Activated naive CD4-positive, alpha-beta T cell treated with anti-CD3 and anti-CD28 coated beads, Interleukin-2, amount 50 U/mL, for 72 hours (primary cell): ENCODE data around the gene PTGR2. TPM values are rescaled to one million over a fixed set of nuclear protein-coding genes. Genes with fewer than 3 reads are reported as not detected.

Experiments used
- ATAC-seq, 2 donors: fragments of 150-1000 bp; cut with Tn5 transposase; 2 replicates each; pipeline ENCODE4 v1.10.0; 2021; ENCODE audit warnings: mild to moderate bottlenecking in 2 of 2, moderate library complexity in 2 of 2
- DNase-seq, 2 donors: peaks; one replicate each; pipeline ENCODE4 v3.0.0; 2021 to 2022; ENCODE audit warnings: low spot score in 2 of 2
- H3K27ac Mint-ChIP-seq, 2 donors: one replicate each; pipeline ENCODE4 v1.8.0; 2022; ENCODE audit warnings: mild to moderate bottlenecking in 2 of 2, mixed read lengths in 2 of 2
- H3K36me3 Mint-ChIP-seq, 2 donors: one replicate each; pipeline ENCODE4 v1.8.0; 2022; ENCODE audit warnings: mixed read lengths in 2 of 2
- H3K9me3 Mint-ChIP-seq, 2 donors: one replicate each; pipeline ENCODE4 v1.8.0; 2022; ENCODE audit warnings: mixed read lengths in 2 of 2
- total RNA-seq, 2 donors: library from RNA; stranded (reverse); gene quantifications; one replicate each; pipeline ENCODE4 v1.2.3, GENCODE V29; 2022

PTGR2 gene
- 1 to 10 TPM; 6.4 to 9.6 TPM for total RNA-seq

DNA sequence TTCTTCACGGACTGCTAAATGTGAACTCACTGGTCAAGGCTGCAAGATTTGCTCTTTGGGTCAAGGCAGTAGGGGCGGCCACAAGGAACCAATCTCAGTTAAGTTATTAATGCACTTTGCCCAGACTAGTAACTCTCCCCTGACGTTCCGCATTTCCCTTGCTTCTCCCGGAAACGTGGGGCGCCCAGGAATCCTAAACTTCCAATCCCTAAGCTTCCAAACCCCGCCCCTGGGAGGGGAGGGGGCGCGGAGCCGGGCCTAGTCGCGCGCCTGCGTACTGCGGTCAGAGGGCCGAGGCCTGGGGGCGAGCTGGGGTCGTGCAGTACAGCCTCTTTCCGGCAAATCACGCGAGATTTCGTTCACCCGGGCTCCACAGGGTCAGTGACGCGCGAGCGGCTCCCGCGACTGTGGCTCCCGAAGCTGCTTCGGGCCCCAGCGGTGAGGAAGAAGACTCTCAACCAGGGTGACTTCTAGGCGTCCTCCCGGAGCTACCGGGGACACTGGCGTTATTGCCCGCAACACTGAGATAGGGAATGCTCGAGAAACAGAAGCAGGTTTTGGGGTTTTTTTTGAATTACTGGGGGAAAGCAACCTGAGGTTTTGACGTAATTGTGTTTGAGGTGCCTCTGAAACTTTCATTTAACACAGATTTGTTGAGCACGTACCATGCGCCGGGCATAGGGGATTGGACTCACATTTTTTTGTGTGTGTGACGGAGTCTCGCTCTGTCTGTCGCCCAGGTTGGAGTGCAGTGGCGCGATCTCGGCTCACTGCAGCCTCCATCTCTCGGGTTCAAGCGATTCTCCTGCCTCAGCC is at the start of gene PTGR2:
PTGR2 (plus strand) TSS at position 265 of the 816 bp plus-strand sequence. CDS start 7,032 bp downstream, outside the sequence.
- ATAC-seq, result peak; percentile 97 to 98
- H3K27ac Mint-ChIP-seq, result peak within 1 kb of the TSS; percentile 99 to 100
- H3K9me3 Mint-ChIP-seq, result no peaks in the 10 kb centered on the region
- peaks cover 0 to 13% of the 10 kb centered on the region in 2 donors for H3K36me3 Mint-ChIP-seq
- peak; percentile 85 to 90 for DNase-seq

- Mint-ChIP-seq H3K36me3 (no peaks in the 10 kb centered on the region), H3K27ac (peak overlapping the region in 1 of 2 donors; percentile 71), H3K9me3 (no peaks in the 10 kb centered on the region)
- ATAC-seq (no peak), DNase-seq (no peak)
These were observed 49.0 kb upstream of the PTGR2 start for GRCh38 chr14:73802431-73803188.

DNA sequence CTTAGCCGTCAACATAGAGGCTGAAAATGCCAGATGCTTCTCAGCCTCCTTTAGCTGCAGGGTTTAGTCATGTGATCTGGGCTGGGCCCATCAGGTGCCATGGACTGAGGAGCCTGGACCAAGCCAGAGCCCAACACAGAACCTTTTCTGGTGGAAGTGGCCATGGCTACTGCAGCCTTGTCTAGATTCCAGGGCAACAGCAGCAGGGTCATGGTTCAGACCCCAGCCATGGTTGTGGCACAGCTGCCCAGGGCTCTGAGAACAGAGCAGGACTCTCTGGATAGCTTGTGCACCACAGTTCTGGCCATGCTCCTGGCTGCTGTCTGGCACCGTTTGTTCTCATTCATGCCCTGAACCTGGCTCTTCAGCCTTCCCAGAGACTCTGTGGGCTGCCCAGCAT is 47.0 kb upstream of the PTGR2 start:
- H3K27ac Mint-ChIP-seq, result no peak overlapping the region
- ATAC-seq (no peak), DNase-seq (no peak)
- H3K36me3 Mint-ChIP-seq, result no peaks in the 10 kb centered on the region
- H3K9me3 Mint-ChIP-seq, result no peaks in the 10 kb centered on the region

- no peak overlapping the region for H3K27ac Mint-ChIP-seq
- ATAC-seq, result no peak
These were observed 44.2 kb upstream of the PTGR2 start for GRCh38 chr14:73807457-73807856.

GRCh38 chr14:73809391-73809790 is 42.2 kb upstream of the PTGR2 start:
- no peak for DNase-seq
- no peak for ATAC-seq
- no peaks in the 10 kb centered on the region for H3K9me3 Mint-ChIP-seq

More at GRCh38 chr14:73807457-73807856, 44.2 kb upstream of the PTGR2 start:
- Mint-ChIP-seq H3K36me3 (no peaks in the 10 kb centered on the region), H3K9me3 (no peaks in the 10 kb centered on the region)
- DNase-seq, result no peak

GRCh38 chr14:73810478-73811163 is 41.0 kb upstream of the PTGR2 start:
- Mint-ChIP-seq H3K27ac (peak overlapping the region in 1 of 2 donors; percentile 77), H3K36me3 (no peaks in the 10 kb centered on the region), H3K9me3 (no peaks in the 10 kb centered on the region)
- DNase-seq (no peak), ATAC-seq (peak in 1 of 2 donors; percentile 98)

More at GRCh38 chr14:73809391-73809790, 42.2 kb upstream of the PTGR2 start:
- H3K36me3 Mint-ChIP-seq, result no peaks in the 10 kb centered on the region
- H3K27ac Mint-ChIP-seq, result no peak overlapping the region

- Mint-ChIP-seq H3K27ac (peak overlapping the region in 1 of 2 donors; percentile 77), H3K36me3 (no peaks in the 10 kb centered on the region), H3K9me3 (no peaks in the 10 kb centered on the region)
- DNase-seq (no peak), ATAC-seq (no peak)
These were observed 40.5 kb upstream of the PTGR2 start for GRCh38 chr14:73811164-73811503.

GRCh38 chr14:73814153-73814552 is 37.5 kb upstream of the PTGR2 start:
- no peaks in the 10 kb centered on the region for H3K9me3 Mint-ChIP-seq
- no peaks in the 10 kb centered on the region for H3K36me3 Mint-ChIP-seq
- peak overlapping the region in 1 of 2 donors; percentile 57 for H3K27ac Mint-ChIP-seq
- ATAC-seq (peak in 1 of 2 donors; percentile 28), DNase-seq (no peak)

- H3K27ac Mint-ChIP-seq, result peak overlapping the region in 1 of 2 donors; percentile 63
- H3K9me3 Mint-ChIP-seq, result no peaks in the 10 kb centered on the region
- no peak for DNase-seq
- no peak for ATAC-seq
- H3K36me3 Mint-ChIP-seq, result no peaks in the 10 kb centered on the region
These were observed 35.8 kb upstream of the PTGR2 start for GRCh38 chr14:73815849-73816248.

GRCh38 chr14:73816393-73816816 is 35.2 kb upstream of the PTGR2 start:
- ATAC-seq, result no peak
- Mint-ChIP-seq H3K36me3 (no peaks in the 10 kb centered on the region), H3K9me3 (no peaks in the 10 kb centered on the region), H3K27ac (no peak overlapping the region)
- DNase-seq, result no peak

- ATAC-seq, result no peak
- no peak for DNase-seq
- Mint-ChIP-seq H3K36me3 (no peaks in the 10 kb centered on the region), H3K27ac (no peak overlapping the region), H3K9me3 (no peaks in the 10 kb centered on the region)
These were observed 34.5 kb upstream of the PTGR2 start for GRCh38 chr14:73817020-73817655.

- H3K27ac Mint-ChIP-seq, result no peak overlapping the region
These were observed 32.8 kb upstream of the PTGR2 start for GRCh38 chr14:73818821-73819220.

DNA sequence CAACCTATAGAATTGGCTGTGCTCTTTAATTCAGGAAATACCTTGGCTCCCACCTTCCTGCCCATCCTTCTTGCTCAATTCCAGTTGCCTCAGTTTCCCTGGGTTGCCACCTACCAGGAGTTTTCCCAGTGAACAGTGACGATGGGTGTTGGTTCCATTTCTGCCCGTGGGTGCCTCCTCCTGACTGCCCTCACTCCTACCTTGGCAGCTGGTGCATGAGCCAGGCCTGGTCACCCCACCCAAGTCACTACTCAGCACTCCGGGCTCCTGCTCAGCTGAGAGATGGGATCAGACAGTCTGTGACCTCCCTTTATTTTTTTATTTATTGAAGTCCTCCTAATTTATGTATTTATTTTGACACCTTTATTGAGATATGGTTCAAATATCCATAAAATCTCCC is 31.0 kb upstream of the PTGR2 start:
- ATAC-seq (no peak), DNase-seq (no peak)
- no peaks in the 10 kb centered on the region for H3K9me3 Mint-ChIP-seq
- peak overlapping the region; percentile 59 to 66 for H3K27ac Mint-ChIP-seq
- no peaks in the 10 kb centered on the region for H3K36me3 Mint-ChIP-seq

More at GRCh38 chr14:73818821-73819220, 32.8 kb upstream of the PTGR2 start:
- no peak for ATAC-seq
- DNase-seq, result no peak
- Mint-ChIP-seq H3K36me3 (no peaks in the 10 kb centered on the region), H3K9me3 (no peaks in the 10 kb centered on the region)

DNA sequence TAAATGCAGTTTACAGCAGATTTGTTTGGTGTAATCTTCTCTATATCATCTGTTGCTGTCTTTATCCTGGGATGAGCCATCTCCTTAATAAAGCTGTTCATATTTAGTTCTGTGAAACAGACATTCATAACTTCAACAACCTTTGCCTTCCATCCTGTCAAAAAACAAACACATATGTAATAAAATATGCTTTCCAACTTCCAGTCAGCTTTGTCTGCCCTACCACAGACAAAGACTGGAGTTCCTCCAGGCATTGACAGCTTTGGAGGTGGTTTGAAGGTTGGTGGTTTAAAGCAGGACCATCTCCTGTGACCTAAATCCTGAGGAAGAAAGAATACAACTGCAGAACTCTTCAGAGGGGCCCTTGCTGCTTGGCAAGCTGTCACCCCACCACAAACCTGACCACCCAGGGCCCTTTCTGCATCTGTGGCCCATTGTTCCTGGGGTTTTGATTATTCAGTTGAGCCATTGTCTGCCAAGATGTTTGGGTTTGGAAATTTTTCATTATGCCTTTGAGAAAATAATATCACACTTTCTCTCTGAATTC is 28.2 kb upstream of the PTGR2 start:
- DNase-seq, result no peak
- no peak for ATAC-seq
- no peaks in the 10 kb centered on the region for H3K9me3 Mint-ChIP-seq
- H3K27ac Mint-ChIP-seq, result no peak overlapping the region
- no peaks in the 10 kb centered on the region for H3K36me3 Mint-ChIP-seq

DNA sequence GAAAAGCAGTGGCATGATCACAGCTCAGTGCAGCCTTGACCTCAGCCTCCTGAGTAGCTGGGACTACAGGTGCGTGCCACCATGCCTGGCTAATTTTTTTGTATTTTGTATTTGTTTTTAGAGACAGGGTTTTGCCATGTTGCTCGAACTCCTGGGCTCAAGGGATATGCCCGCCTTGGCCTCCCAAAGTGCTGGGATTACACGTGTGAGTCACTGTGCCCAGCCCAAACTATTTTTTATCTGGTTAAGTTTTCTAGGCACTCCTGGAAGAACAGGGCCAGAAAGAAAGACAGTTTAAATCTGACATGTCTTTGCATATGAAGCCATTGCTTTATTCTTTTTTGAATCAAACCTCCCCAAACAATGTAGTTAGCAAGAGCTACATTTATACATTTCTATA is 27.5 kb upstream of the PTGR2 start:
- H3K27ac Mint-ChIP-seq, result no peak overlapping the region
- DNase-seq, result no peak
- H3K36me3 Mint-ChIP-seq, result no peaks in the 10 kb centered on the region
- H3K9me3 Mint-ChIP-seq, result no peaks in the 10 kb centered on the region
- ATAC-seq, result no peak

- DNase-seq, result no peak
- no peak for ATAC-seq
- H3K9me3 Mint-ChIP-seq, result no peaks in the 10 kb centered on the region
- no peaks in the 10 kb centered on the region for H3K36me3 Mint-ChIP-seq
- no peak overlapping the region for H3K27ac Mint-ChIP-seq
These were observed 27.1 kb upstream of the PTGR2 start for GRCh38 chr14:73824536-73824935.
